Esophagus squamous epithelium (tissue), 4 donors: ENCODE results near the gene GNL2.

Experiments used
- CTCF ChIP-seq, 6 experiments: fragments of 450-650 bp in 4 of 6; fragments of 200-600 bp in 2 of 6; sonication (generic) in 2 of 6; IDR thresholded peaks; one replicate each; pipeline ENCODE4 v1.5.1; 2016 to 2019; ENCODE audit warnings: antibody characterized with exemption in 6 of 6, mild to moderate bottlenecking in 4 of 6, moderate library complexity in 4 of 6
- POLR2A ChIP-seq, 4 donors: fragments of 450-650 bp; IDR thresholded peaks; one replicate each; pipeline ENCODE4 v1.6.1; 2017; ENCODE audit warnings: antibody characterized with exemption in 4 of 4, mild to moderate bottlenecking in 4 of 4, moderate library complexity in 3 of 4

- TF ChIP-seq CTCF (IDR thresholded peaks at IDR 0.05): no peak
- TF ChIP-seq POLR2A (IDR thresholded peaks at IDR 0.05): no peak
Observed at GRCh38 chr1:37558411-37558810, 37.3 kb downstream of the GNL2 start.
